Measurements from ENCODE around the gene SYN1.

Gene SYN1

DNA sequence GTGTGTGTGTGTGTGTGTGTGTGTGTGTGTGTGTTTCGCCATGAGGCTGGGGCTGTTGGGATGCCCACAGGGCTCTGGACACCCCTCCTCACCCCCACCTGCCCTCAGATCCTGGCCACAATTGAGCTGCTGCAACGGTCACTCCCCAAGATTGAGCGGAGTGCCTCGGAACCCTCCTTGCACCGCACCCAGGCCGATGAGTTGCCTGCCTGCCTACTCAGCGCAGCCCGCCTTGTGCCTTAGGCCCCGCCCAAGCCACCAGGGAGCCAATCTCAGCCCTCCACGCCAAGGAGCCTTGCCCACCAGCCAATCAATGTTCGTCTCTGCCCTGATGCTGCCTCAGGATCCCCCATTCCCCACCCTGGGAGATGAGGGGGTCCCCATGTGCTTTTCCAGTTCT lies 48.4 kb downstream of the SYN1 start:
- DNase-seq: no peak

GRCh38 chrX:47570794-47571193 lies 48.9 kb downstream of the SYN1 start:
- no peak for DNase-seq

- peak; percentile 15 for DNase-seq
Measured at GRCh38 chrX:47568656-47569295, 50.9 kb downstream of the SYN1 start.

DNA sequence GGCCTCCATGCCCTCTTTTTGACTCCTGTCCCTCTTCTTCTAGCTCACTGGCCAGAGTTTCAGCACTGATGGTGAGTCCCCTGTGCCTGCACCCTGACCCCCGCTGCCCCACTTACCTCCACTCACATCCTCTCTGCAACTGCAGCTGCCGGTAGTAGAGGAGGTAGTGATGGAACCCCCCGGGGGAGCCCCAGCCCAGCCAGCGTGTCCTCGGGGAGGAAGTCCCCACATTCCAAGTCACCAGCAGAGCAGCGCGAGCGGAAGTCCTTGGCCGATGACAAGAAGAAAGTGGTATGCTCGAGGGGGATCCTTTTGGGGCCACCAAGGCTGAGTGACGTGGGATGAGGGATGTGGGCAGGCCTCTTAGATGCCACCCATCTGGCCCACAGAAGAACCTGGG lies 52.8 kb downstream of the SYN1 start:
- DNase-seq: no peak

DNA sequence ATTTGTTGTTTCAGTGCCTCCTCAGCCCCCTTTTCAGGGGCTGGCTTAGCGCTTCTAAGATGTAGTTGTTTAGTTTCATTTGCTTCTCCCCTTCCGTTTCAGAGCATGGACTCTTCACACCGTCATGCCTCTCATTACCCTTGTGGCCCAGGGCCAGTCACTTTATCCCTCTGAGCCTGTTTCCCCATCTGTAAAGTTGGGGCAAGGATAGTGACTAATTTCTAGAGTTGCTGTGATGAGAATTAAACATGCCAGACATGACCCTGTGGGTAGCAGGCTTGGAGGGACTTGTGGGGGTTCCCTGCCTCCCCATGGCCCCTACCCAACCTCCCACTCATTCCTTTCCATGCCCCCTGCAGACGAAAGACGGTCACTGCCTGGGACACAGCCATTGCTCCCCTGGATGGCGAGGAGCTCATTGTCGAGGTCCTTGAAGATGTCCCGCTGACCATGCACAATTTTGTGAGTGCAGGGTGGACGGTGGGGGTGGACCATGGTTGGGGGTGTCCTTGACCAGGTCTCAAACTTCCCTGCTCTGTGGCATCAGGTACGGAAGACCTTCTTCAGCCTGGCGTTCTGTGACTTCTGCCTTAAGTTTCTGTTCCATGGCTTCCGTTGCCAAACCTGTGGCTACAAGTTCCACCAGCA lies 55.1 kb downstream of the SYN1 start:
- DNase-seq: no peak

DNA sequence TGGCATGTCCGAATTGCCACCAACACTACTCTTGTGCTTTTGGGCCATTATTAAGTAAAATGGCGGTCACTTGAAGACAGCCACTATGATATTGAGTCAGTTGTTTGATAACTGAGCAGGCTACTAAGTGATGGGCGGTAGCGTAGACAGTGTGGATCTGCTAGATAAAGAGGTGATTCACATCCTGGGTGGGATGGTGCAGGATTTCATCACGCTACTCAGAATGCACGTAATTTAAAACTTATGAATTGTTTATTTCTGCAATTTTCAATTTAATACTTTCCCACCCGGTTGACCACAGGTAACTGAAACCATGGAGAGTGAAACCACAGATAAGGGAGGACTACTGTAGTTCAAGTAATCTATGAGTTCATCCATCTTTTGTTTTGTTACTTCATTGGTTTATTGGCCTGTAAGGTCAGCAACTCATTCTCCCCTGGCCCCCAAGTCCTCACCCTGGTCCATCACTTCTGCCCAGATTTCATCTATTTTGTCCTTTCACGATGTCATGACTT lies 55.8 kb downstream of the SYN1 start:
- no peak for DNase-seq

DNA sequence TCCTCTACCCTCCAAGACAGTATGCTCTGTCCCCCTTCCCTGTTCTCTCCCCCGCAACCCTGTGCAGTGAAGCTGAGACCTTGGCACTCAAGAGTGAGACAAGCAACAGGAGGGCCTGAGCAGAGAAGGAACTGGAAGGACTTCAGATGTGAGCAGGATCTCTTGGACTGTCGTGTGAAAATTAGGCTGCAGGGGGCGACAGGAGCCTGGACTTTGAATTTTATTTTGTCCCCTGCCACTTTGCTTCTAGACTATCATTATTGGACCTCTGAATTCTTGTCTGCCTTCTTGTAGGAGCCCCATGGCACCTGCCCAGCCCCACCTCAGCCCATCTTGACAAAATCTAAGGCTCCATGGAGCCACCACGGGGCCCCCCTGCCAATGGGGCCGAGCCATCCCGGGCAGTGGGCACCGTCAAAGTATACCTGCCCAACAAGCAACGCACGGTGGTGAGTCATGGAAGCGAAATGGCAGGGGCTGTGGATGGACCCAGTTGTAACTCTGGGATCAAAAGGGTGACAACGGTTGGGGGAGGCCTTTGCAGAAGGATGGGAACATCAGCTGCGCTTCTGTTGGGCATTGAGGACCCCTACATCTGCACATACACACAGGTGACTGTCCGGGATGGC lies 56.9 kb downstream of the SYN1 start:
- DNase-seq: no peak

- DNase-seq: no peak
Measured at GRCh38 chrX:47561659-47562151, 58.0 kb downstream of the SYN1 start.

DNA sequence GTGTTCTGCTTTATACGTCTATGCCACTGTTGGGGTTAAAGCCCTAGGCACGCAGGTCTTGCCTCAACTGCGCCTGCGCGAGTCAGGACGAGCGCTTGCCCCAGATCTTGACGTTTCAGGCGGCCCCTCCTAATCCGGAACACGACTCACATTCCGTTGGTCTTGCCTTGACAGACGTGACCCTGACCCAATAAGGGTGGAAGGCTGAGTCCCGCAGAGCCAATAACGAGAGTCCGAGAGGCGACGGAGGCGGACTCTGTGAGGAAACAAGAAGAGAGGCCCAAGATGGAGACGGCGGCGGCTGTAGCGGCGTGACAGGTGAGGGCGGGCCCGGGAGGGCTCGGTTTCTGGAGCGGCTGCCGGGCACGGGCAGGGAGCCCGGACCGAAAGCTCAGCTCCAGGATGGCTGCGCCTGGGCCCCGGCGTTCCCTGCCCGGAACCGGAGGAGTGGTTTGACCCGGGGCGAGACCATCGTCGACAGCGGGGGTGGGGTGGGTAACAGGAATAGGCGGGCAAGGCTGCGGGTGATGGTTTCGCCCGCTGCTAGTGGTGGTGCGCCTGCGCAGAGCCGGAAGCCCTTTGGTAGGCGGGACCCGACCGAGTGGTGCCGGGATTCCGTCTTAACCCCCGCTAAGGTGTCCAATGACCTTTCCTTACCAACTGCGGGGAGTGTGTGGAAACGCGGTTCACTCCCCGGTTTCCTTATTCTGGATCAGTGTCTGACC lies 58.6 kb downstream of the SYN1 start, which contains the start of gene ARAF:
Gene ARAF (plus strand): TSS at position 272 of the 725 bp plus-strand sequence. CDS start 1,763 bp downstream, outside the sequence.
- peak; percentile 99 for DNase-seq

DNA sequence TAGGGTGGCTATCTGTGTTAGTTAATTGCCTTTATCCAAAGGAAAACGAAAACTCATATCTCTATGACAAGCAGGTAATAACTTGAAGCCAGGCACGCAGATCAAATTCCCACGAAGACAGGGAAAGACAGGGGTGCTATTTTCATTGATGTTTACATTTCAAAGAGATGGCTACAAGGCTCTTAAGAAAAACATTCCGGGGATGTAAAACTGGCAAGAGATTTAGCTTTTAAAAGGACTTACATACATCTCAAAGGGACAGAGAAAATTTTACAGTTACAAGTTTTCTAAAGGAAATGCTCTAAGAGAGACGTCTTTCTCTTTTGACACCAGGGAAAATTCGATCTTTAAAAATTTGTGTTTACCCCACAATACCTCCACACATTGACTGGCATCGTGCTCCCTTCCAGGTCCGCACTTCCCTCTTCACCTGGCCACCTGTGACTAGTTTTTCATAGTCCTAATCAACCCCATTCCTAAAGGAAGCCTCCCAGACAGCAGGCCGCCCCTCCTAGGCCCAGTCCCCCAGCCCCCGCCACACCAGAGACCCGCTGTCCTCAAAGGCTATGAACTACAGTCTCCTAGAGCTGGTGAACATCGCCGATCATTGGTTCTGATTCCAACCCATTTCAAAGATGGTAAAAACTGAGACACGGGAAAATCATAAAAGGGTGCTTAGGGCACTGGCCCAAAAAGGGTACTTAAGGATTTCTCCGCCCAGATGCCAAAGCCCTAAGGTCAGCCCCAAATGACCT lies 59.3 kb downstream of the SYN1 start:
- no peak for DNase-seq

DNA sequence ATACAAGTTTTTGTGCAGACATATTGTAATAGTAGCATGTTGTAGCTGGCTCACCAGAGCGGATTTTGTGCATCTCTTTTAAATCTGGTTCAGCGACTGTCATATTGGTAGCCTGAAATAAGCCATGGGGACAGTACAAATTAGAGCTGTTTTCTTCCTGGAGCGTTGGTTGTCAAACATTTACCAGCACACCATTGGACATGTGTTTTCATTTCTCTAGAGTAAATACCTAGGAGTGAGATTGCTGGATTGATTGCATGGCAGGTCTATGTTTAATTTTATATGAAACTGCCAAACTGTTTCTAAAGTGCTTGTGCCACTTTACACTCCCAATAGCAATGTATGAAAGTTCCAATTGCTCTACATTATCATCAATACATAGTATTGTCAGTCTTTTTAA lies 61.2 kb downstream of the SYN1 start:
- DNase-seq: no peak

DNA sequence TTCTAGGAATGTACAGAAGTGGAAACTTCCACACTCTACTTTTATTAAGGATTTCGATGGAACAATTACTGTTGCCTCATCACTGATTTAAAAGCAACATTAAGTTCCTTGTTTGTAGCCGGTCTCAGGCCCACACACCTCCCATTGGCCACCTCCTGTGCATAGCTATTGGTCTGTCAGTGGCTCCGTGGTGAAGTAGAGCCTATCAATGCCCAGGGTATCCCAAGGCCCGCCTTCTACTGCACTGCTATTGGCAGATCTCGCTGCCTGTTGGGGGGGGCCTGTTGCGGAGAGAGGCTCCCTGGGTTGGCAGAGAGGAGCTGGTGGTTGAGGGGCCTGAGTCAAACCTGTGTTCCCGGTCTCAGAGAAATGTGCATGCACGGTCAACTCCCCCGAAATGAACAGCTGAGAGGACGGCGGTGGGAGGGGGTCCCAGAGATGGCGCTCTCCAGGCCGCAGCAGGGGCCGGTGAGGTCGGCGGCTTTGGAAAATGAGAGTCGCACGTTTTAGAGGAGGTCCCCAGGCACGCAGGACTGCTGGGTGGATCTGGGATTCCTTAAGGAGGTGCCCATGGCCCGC lies 63.5 kb downstream of the SYN1 start:
- DNase-seq: peak; percentile 91

GRCh38 chrX:47543496-47543895 lies 76.2 kb downstream of the SYN1 start:
- DNase-seq: no peak

GRCh38 chrX:47540754-47541538 lies 78.7 kb downstream of the SYN1 start:
- peak; percentile 92 for DNase-seq

DNA sequence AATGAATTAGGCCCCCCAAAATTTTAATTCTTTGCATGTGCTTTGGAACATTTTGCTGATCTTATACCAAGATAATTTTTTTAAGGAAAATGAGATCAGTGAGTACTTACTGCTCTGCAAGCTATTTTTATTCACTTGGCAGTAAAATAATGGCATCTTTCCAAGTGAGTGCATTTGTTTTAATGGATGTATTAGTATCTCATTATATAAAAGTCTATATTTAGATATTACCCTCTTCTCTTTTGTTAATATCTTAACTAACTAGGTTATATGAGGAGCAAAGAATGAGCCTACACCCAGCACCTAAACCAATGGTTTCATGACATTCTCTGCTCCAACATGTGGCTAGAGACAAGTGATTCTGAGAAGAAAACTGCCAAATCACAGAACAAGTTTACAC lies 79.8 kb downstream of the SYN1 start:
- DNase-seq: peak; percentile 6

DNA sequence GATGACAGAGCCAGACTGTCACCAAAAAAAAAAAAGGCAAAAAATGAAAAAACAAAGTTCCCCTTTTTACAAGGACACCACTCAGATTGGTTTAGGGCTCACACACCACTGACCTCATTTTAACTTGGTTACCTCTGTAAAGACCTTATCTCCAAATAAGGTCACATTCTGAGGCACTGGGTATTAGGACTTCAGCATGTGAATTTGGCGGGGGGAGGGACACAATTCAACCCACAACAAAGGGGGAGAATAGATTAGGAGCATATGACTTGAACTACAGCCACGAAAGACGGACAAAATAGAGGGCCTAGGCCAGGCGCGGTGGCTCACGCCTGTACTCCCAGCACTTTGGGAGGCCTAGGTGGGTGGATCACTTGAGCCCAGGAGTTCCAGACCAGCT lies 89.6 kb downstream of the SYN1 start:
- no peak for DNase-seq

- no peak for DNase-seq
Measured at GRCh38 chrX:47529548-47529947, 90.1 kb downstream of the SYN1 start.

DNA sequence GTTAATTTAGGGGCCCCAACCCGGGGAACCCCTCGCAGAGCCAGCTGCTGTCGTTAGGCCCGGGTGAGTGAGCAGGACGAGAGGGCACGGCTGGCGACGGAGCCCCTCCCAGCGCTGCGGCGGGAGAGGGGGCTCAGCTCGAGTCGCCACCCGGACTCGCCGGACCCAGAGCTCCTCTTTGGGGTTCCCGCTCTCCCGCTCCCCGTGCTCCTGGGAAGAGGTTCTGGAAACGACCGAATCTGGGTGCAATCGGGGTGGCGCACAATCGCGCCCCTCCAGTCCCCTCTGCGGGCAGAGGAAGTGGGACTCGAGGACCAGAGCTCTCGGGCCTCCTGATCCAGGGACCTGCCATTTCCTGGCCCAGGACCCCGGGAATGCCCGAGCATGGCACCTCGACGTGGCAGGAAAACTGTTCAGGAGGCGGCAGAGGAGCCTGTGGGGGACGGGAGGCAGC lies 95.9 kb downstream of the SYN1 start:
- no peak for DNase-seq

- DNase-seq: peak; percentile 92
Measured at GRCh38 chrX:47523297-47523696, 96.4 kb downstream of the SYN1 start.

All from eye (tissue), 1 donor.